GM18858 (cell line): Measurements from ENCODE around the gene PAN2.
"Not testable (repeated sequence)": the region's sequence is repeated elsewhere in the genome, so short reads cannot be mapped to it uniquely, and the experiment has no call there.

Experiments used
- ATAC-seq: cut with Tn5 transposase; IDR thresholded peaks from one replicate; pipeline ENCODE4 v1.9.1; 2021; ENCODE audit not compliant: unreplicated experiment

Gene PAN2

GRCh38 chr12:56315249-56315621 is 18.6 kb downstream of the PAN2 start:
- ATAC-seq, result no peak

GRCh38 chr12:56311003-56311402 is 22.8 kb downstream of the PAN2 start:
- no peak for ATAC-seq

- ATAC-seq, result no peak
Observed at GRCh38 chr12:56308714-56309113, 25.1 kb downstream of the PAN2 start.

GRCh38 chr12:56307221-56307965 is 26.4 kb downstream of the PAN2 start:
- no peak for ATAC-seq

GRCh38 chr12:56304872-56305590 is 28.8 kb downstream of the PAN2 start:
- no peak for ATAC-seq

GRCh38 chr12:56304276-56304675 is 29.5 kb downstream of the PAN2 start:
- no peak for ATAC-seq

- ATAC-seq, result no peak
Observed at GRCh38 chr12:56300644-56301464, 32.9 kb downstream of the PAN2 start.

GRCh38 chr12:56299853-56300643 is 33.8 kb downstream of the PAN2 start, which contains the start of gene CS:
CS (minus strand) TSS chr12:56300330; CDS start chr12:56300201, 129 bp downstream.
- peak; percentile 71 for ATAC-seq

GRCh38 chr12:56299308-56299852 is 34.4 kb downstream of the PAN2 start:
- no peak for ATAC-seq

GRCh38 chr12:56298828-56299227 is 35.0 kb downstream of the PAN2 start:
- ATAC-seq, result no peak

- no peak for ATAC-seq
Observed at GRCh38 chr12:56297400-56297799, 36.4 kb downstream of the PAN2 start.

- no peak for ATAC-seq
Observed at GRCh38 chr12:56296295-56296694, 37.5 kb downstream of the PAN2 start.

- no peak for ATAC-seq
Observed at GRCh38 chr12:56293795-56294194, 40.0 kb downstream of the PAN2 start.

- ATAC-seq, result no peak
Observed at GRCh38 chr12:56288705-56289387, 45.0 kb downstream of the PAN2 start.

GRCh38 chr12:56286044-56286830 is 47.6 kb downstream of the PAN2 start:
- ATAC-seq, result no peak

GRCh38 chr12:56284263-56284662 is 49.5 kb downstream of the PAN2 start:
- not testable (repeated sequence) for ATAC-seq

- ATAC-seq, result no peak
Observed at GRCh38 chr12:56282579-56282978, 51.2 kb downstream of the PAN2 start.

GRCh38 chr12:56282030-56282429 is 51.8 kb downstream of the PAN2 start:
- no peak for ATAC-seq

GRCh38 chr12:56280849-56281248 is 53.0 kb downstream of the PAN2 start:
- ATAC-seq, result no peak
